A549 (cell line): Measurements from ENCODE around the gene GBA2.

Experiments
- CBX8 ChIP-seq: fragments of 200-600 bp; sonication (generic); IDR thresholded peaks from 2 replicates; pipeline ENCODE4 v1.6.1; 2016
- EHMT2 ChIP-seq: fragments of 200-600 bp; sonication (generic); IDR thresholded peaks from 2 replicates; pipeline ENCODE4 v1.6.1; 2016; ENCODE audit warnings: antibody characterized with exemption, low read depth, mild to moderate bottlenecking, moderate library complexity
- EP300 ChIP-seq, 2 experiments: fragments of >200 bp; sonication (Bioruptor Twin); formaldehyde crosslinking; IDR thresholded peaks; 2 replicates in 1 of 2; 3 replicates in 1 of 2; pipeline ENCODE4 v1.6.1; 2016 to 2017
- HDAC2 ChIP-seq: fragments of 200-600 bp; sonication (generic); IDR thresholded peaks from 2 replicates; pipeline ENCODE4 v1.6.1; 2016
- HOXB13 ChIP-seq: fragments of 250-450 bp; sonication (Bioruptor Pico); IDR thresholded peaks from 2 replicates; pipeline ENCODE4 v1.5.0; 2020; ENCODE audit warnings: low read depth, mild to moderate bottlenecking, moderate library complexity
- JUNB ChIP-seq: fragments of >200 bp; sonication (Bioruptor Twin); formaldehyde crosslinking; IDR thresholded peaks from 2 replicates; pipeline ENCODE4 v1.6.1; 2016
- MYC ChIP-seq: IDR thresholded peaks from 2 replicates; pipeline ENCODE4 v1.6.1; 2012; ENCODE audit warnings: mild to moderate bottlenecking, inconsistent platforms, low read length, improper control_type of control experiment, borderline replicate concordance
- POLR2A ChIP-seq: IDR thresholded peaks from 2 replicates; pipeline ENCODE4 v1.6.1; 2012; ENCODE audit warnings: mild to moderate bottlenecking, low read length
- RFX5 ChIP-seq: fragments of 450-650 bp; IDR thresholded peaks from 2 replicates; pipeline ENCODE4 v1.7.1; 2014; ENCODE audit warnings: antibody characterized with exemption, mild to moderate bottlenecking, moderate library complexity
- ZC3H11A ChIP-seq: fragments of 450-650 bp; IDR thresholded peaks from 2 replicates; pipeline ENCODE4 v1.6.1; 2014; ENCODE audit warnings: antibody characterized with exemption, mild to moderate bottlenecking
- TF ChIP-seq, protein P1 (sequence below): fragments of >200 bp; sonication (Bioruptor Twin); formaldehyde crosslinking; IDR thresholded peaks from 3 replicates; pipeline ENCODE4 v1.5.1; 2016
- TF ChIP-seq, protein P2 (sequence below): IDR thresholded peaks from 2 replicates; pipeline ENCODE4 v1.6.1; 2012

- TF ChIP-seq EP300 (IDR thresholded peaks at IDR 0.05), result no peak
- TF ChIP-seq, protein P1, sequence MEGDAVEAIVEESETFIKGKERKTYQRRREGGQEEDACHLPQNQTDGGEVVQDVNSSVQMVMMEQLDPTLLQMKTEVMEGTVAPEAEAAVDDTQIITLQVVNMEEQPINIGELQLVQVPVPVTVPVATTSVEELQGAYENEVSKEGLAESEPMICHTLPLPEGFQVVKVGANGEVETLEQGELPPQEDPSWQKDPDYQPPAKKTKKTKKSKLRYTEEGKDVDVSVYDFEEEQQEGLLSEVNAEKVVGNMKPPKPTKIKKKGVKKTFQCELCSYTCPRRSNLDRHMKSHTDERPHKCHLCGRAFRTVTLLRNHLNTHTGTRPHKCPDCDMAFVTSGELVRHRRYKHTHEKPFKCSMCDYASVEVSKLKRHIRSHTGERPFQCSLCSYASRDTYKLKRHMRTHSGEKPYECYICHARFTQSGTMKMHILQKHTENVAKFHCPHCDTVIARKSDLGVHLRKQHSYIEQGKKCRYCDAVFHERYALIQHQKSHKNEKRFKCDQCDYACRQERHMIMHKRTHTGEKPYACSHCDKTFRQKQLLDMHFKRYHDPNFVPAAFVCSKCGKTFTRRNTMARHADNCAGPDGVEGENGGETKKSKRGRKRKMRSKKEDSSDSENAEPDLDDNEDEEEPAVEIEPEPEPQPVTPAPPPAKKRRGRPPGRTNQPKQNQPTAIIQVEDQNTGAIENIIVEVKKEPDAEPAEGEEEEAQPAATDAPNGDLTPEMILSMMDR, result no peak
- TF ChIP-seq CBX8, result no peak
- no peak for TF ChIP-seq JUNB
- no peak for TF ChIP-seq HOXB13 (CRISPR knock-in tag)
- no peak for TF ChIP-seq POLR2A
- no peak for TF ChIP-seq MYC
- TF ChIP-seq, protein P2, sequence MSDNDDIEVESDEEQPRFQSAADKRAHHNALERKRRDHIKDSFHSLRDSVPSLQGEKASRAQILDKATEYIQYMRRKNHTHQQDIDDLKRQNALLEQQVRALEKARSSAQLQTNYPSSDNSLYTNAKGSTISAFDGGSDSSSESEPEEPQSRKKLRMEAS, result no peak
- no peak for TF ChIP-seq EHMT2
- no peak for TF ChIP-seq RFX5
- no peak for TF ChIP-seq ZC3H11A
- TF ChIP-seq HDAC2, result no peak
These were observed 34.9 kb downstream of the GBA2 start for GRCh38 chr9:35714123-35714522.
